SK-N-MC (cell line): ENCODE measurements around the gene GNAS.

Experiments used
- EZH2 ChIP-seq: fragments of 200-600 bp; sonication (generic); IDR thresholded peaks from one replicate; pipeline ENCODE4 v1.6.1; 2017; ENCODE audit warnings: antibody characterized with exemption
- POLR2AphosphoS5 ChIP-seq: IDR thresholded peaks from 2 replicates; pipeline ENCODE4 v1.6.1; 2012; ENCODE audit warnings: mild to moderate bottlenecking, low read depth, low read length, borderline replicate concordance

- no peak for TF ChIP-seq POLR2AphosphoS5
- TF ChIP-seq EZH2: no peak
Observed at GRCh38 chr20:58875111-58875510, 22.6 kb downstream of the GNAS start.
